ENCODE results near the gene PKIB.
"Not testable (repeated sequence)": the region's sequence is repeated elsewhere in the genome, so short reads cannot be mapped to it uniquely, and the experiment has no call there.

Gene PKIB

DNA sequence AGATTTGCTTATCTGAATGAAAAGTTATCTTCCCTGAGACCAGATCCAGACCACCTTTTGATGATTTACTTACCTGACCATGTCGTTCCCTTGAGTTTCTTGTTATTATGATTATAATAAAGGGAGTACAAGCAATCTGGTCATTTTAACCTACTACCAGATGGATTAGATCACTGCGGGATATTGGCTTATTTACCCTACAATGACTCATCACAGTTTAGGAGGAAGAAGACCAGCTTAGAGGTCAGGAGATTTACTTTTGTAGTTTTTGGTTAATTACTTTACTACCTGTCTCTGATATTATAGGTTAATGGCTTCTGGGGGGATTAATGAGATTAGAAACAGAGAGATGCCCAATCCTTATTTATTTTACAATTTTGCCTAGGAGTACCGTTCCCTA lies 10.7 kb downstream of the PKIB start:
- DNase-seq = no peak

GRCh38 chr6:122621638-122622037 lies 11.4 kb downstream of the PKIB start:
- DNase-seq = no peak

DNA sequence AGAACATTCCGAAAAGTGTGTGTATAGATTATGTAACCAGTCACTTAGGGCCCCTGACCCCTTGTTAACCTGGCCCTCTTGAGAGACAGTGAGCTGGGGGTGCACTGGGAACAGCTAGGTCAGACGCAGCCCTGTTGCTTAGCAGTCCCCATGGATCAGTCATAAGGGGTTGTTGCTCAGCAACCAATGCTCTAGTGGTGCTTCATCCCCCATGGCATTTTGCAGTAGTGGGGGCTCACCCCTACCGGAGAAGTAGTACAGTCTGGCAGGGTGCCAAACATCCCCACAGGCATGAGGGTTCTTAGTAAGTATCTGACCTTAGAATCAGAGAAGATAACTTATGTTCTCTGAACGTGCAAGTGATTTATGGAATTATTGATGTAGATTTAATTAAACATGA lies 12.3 kb downstream of the PKIB start:
- peak in 5 of 56 donors; percentile 0 to 5 (median 0) for DNase-seq

DNA sequence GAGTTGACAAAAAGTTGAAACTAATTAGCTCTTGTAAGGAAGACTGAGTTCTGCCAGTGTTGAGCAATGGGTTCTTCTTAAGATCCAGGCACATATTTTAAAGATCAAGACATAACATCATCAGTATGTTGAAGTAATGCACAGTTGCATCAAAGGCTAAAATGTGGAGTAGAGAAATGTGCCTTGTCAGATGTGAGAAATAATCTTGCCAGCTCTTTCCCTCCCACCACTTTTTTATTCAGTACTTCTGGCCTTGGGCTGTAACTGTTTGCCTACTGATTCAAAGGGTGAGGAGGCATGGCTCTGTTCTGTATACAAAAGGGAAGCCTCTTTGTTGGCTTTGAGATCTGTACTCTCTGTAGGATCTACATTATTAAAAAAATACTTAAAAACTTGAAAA lies 13.1 kb downstream of the PKIB start:
- DNase-seq = no peak

DNA sequence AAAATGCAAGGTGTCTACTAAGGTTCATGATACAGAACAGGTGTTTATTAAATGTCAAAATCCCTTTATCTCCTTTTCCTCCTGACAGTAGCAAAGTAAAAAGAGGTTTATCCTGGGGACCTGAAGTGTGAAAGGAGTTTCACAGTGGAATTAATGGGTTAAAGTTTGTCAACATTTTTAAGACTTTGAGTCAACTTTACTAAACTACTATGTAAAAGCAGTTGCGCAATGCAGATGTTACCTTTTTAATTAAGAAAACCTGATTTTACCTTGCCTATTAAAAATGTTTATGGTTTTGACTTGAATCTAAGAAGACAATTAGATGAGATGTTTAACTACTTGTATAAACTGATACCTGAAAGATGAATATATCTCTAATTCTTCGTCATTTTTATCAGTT lies 14.6 kb downstream of the PKIB start:
- no peak for DNase-seq

GRCh38 chr6:122628714-122629113 lies 18.5 kb downstream of the PKIB start:
- no peak for DNase-seq

DNA sequence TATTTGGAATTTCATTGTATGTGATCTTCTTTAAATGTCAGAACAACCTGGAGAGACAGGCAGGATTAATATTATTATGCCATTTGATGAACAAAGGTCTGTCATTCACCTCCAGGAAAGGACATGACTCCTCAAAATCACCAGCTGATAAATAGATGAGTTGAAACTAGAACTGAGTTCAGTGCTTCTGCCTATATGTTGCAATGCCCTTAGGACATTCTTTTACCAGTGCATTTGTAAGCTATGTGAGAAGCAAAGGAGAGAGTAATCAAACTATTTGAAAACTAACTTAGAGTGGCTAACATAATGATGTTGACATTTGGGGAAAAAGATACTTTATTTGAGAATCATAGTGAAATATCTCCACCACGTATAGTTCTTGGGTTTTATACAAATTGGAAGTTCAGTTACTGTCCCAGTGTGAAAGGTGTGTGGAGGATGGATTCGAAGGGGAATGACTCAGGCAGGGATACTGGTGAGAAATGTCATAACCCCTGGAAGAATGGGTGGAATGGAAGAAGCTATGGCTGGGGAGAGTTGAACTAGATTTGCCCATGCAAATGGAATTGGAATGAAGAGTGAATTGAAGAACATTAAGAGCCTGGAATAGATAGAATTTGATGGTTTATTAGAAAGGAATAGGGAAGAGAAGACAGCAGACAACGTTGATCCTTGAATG lies 21.5 kb downstream of the PKIB start:
- no peak for DNase-seq

DNA sequence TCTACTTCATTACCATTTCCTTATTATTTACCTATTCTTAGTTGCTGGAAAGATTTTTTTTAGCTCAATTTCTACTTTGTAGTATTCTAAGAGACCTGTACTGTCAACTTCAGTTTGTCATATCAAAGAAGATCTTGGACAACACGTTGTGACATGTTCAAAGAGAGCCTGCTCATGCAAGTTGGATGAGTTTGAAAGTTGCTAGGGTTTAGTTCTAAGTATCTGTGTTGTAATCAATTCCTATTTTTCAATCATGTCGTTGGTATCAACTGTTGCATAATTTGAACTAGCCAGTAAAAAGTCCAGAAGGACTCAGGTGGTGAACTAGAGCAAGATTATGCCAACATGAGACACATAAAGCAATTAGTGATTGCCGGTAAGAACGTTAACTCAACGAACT lies 30.2 kb downstream of the PKIB start:
- DNase-seq = no peak

DNA sequence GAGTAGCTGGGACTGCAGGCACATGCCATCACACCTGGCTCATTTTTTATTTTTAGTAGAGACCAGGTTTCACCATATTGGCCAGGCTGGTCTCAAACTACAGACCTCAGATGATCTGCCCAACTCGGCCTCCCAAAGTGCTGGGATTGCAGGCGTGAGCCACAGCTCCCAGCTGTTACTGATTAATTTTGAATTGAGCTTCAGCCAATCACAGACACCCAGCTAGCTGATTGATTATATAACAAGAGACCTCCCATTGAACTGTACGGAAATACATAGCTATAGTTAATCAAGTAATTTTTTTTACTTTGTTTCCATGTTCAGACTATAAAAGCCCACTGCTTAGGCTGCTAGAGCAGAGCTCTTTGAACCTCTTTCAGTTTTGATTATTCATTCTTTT lies 31.6 kb downstream of the PKIB start:
- no peak for DNase-seq

- DNase-seq = not testable (repeated sequence)
Measured at GRCh38 chr6:122642604-122643003, 32.4 kb downstream of the PKIB start.

DNA sequence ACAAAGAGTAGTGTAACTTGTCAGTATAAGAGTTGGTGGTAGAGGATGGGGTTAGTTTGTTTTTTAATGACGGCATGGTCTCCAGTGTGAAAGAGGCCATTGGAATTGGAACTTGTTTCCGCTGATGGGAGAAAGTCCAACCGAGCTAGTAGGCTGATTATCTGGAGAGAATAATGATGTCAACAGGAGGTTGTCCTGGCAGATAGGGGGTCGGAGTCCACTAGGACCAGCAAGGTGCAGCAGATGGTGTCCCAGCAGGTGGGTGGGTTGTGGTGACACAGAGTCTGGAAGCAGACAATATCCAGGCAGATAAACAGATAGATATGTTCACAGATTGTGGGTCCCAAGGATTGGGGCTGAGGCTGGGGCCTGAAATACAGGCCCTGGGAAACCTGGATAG lies 35.1 kb downstream of the PKIB start:
- no peak for DNase-seq

- DNase-seq = no peak
Measured at GRCh38 chr6:122647765-122648164, 37.6 kb downstream of the PKIB start.

DNA sequence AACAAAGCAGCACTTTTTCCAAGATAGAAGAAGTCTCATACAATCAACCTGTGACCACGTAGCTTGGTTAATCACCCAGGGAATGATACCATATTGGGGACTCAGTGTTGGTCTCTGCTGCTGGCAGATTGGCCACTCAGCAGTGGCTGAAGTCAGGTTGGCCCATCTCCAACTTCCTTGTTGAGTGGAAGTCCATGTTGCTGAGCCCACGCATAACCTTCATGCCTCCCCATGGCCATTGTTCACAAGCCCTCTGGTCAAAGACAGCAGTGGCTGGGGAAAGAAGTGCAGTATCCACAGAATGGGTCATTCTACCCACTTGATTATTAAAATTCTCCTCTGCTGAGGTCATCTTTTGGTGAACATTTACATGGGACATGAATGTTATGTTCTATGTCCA lies 38.5 kb downstream of the PKIB start:
- DNase-seq = no peak

DNA sequence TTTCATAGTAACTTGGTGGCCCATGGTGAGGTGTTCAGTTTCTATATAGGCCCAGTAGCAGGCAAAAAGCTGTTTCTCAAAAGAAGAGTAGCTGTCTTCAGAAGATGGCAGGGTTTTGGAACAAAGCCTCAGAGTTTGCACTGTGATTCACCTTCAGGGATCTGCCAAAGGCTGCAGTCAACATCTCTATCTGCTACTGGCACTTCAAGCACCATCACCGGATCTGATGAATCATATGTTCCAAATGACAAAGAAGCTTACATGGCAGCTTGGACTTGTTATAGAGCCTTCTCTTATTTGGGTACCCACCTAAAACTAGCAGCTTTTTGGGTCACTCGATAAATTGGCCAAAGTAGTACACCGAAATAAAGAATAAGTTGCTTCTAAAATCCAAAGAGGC lies 39.5 kb downstream of the PKIB start:
- DNase-seq = no peak

GRCh38 chr6:122650403-122650802 lies 40.2 kb downstream of the PKIB start:
- no peak for DNase-seq

GRCh38 chr6:122651031-122651430 lies 40.8 kb downstream of the PKIB start:
- DNase-seq = no peak

GRCh38 chr6:122651604-122652003 lies 41.4 kb downstream of the PKIB start:
- no peak for DNase-seq

GRCh38 chr6:122652431-122652830 lies 42.2 kb downstream of the PKIB start:
- DNase-seq = no peak

DNA sequence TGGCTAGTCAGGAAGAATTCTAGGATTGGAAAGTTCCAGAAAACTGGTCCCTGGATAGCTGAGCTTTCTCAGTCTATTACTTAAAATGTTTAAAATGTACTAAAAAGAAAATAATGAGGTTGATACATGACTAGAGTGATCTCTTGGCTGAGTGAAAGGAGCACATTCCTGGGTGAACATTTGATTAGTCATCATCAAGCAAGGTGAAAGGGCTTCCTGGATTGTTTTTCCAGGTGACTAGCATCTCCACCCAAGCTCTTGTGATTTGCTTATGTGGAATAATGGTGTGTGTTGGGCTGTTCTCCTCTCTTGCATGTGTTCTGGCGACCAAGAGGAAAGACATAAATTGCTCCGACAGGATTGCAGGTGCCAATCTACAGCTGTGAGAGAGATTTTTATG lies 42.9 kb downstream of the PKIB start:
- no peak for DNase-seq

DNA sequence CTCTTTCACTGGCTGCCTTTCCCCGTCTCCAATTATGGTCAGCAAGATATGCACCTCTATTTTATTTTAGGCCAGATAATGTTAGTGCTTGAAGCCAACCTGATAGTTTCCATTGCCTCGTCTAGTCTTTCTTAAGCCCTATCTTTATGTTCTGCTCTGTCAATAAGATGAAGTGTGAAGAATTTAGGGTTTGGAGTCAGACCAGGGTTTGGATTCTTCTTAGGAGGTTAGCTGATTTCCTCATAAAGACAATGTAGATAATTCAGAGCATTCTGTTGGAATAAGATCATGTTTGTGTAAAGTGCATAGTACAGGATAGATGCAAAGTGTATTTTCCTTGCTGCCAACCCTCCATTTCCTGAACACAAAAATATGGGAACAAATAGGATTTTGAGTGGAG lies 43.8 kb downstream of the PKIB start:
- no peak for DNase-seq

DNA sequence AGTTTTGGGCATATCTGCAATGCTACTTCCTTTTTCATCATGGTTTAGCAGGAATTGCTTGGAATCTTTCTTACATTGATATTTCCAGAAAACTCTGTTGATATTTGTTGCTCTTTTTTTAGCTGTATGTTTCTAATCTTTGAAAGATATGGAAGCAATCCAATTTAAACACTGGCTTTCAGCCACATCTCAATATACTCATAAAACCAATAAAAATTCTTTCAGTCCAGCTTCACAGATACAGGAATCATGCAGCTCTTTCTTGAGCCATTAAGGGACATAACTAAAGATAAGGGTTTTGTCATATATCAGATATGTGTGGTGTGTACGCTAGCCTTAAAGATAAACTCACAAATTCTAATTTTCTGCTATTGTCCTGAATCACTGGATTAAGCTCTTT lies 47.4 kb downstream of the PKIB start:
- no peak for DNase-seq

DNA sequence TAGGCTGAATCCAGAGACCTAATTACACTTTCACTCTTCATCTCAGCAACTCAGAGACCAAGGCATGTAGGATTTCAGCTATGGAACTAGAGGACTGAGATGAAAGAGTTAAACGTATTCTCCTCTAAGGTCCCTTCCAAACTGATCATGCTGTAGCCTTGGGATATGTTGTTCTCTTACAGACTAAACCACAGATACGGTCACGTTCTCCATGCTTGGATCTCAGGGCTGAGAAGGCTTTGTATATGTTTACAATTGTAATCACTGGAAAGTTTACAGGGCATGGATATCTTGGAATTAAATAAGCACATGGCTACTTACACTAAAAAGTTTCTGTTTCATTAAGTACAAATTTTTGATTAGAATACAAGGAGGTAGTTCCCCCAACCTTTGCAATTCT lies 50.1 kb downstream of the PKIB start:
- DNase-seq = no peak

DNA sequence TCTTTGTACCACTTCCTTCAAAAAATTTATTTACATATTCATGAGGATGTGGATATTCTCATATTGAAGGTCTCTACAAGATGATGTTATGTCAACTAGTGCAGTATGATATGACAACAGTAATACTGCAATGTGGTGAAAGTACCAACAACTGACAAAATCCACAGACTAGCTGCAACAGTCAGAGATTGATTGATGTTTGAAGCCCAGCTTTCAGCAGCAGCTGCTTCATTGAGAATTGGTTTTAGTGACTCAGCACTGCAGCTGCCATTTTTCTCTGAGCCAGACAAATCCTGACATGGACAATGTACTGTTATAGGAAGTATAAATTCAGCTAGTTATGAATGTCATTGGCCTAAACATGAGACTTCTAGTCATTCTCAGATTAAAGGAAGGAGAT lies 53.8 kb downstream of the PKIB start:
- DNase-seq = no peak

DNA sequence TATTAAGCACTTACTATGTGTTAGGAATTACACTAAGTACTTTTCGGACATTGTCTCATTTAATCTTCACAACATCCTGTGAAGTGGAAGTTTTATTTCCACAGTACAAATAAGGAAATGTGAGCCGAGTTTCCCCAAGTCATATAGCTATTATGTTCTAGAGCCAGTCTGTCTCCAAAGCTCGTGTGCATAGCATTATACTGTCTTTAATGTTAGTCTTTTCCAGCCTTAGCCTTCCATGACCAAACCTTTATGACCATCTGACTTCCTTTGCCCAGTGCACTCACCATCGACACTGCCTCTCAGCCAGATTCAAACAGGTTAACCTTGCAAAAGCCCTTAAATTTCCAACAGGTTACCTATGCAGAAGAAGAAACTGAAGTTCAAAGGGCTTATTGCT lies 55.7 kb downstream of the PKIB start:
- DNase-seq = no peak
